ENCODE measurements around the gene MRPL49.

DNA sequence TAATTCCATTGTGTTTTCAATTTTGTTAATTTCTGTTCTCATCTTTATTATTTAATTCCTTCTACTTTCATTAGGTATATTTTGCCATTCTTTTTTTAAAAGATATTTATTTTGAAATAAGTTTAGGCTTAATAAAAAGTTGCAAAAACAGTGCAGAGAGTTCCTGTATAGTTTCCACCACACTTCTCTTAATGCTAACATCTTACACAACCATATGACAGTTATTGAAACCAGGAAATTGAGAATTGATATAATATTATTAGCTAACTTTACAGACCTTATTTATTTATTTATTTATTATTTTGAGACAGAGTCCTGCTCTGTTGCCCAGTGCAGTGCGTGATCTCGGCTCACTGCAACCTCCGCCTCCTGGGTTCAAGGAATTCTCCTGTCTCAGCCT is 34.1 kb downstream of the MRPL49 start:
- TF ChIP-seq, protein P1, sequence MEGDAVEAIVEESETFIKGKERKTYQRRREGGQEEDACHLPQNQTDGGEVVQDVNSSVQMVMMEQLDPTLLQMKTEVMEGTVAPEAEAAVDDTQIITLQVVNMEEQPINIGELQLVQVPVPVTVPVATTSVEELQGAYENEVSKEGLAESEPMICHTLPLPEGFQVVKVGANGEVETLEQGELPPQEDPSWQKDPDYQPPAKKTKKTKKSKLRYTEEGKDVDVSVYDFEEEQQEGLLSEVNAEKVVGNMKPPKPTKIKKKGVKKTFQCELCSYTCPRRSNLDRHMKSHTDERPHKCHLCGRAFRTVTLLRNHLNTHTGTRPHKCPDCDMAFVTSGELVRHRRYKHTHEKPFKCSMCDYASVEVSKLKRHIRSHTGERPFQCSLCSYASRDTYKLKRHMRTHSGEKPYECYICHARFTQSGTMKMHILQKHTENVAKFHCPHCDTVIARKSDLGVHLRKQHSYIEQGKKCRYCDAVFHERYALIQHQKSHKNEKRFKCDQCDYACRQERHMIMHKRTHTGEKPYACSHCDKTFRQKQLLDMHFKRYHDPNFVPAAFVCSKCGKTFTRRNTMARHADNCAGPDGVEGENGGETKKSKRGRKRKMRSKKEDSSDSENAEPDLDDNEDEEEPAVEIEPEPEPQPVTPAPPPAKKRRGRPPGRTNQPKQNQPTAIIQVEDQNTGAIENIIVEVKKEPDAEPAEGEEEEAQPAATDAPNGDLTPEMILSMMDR (IDR thresholded peaks at IDR 0.05; ENCODE audit: poor library complexity): no peak
- no peak for TF ChIP-seq EZH2phosphoT487 (IDR thresholded peaks at IDR 0.05; ENCODE audit: low read depth, severe bottlenecking, unreplicated experiment)
